Measurements from ENCODE around the gene CD37. TPM values are rescaled to one million over a fixed set of nuclear protein-coding genes. Genes with fewer than 3 reads are reported as not detected.
"Not testable (repeated sequence)": the region's sequence is repeated elsewhere in the genome, so short reads cannot be mapped to it uniquely, and the experiment has no call there.

CD37 gene
- total RNA-seq, 2 experiments from 2014 or later = 182 to 189 TPM

- H3K36me3 Mint-ChIP-seq (ENCODE audit: low read depth) = peaks cover 10% of the 10 kb centered on the region
- intact Hi-C loops (cut with micrococcal nuclease) = loop anchor here (1.0 to 10.0 kb wide), 3 partner anchors 112 to 543 kb away; partner anchors contain the start of genes AKT1S1 and TBC1D17
- peak overlapping the region; percentile 81 for H3K27ac Mint-ChIP-seq
- no peaks in the 10 kb centered on the region for H3K27me3 Mint-ChIP-seq (ENCODE audit: low read depth)
- H3K9me3 Mint-ChIP-seq = no peaks in the 10 kb centered on the region
- peak; percentile 84 for DNase-seq
- CTCF ChIA-PET = interaction anchor here (0.9 to 1.6 kb wide), 3 partner anchors 9 to 108 kb away, joined by 3 to 4 read pairs (median 3); no protein-coding TSS in a partner anchor
- peak overlapping the region; percentile 44 for H3K4me3 Mint-ChIP-seq
- peaks cover 74% of the 10 kb centered on the region for H3K4me1 Mint-ChIP-seq (ENCODE audit: low read depth)
Observed at GRCh38 chr19:49331616-49332055, 3.6 kb upstream of the CD37 start.

- peak overlapping the region; percentile 73 for H3K4me3 Mint-ChIP-seq
- CTCF ChIA-PET = interaction anchor here (0.6 to 0.8 kb wide), 4 partner anchors 26 to 941 kb away, joined by 3 to 4 read pairs (median 4); partner anchors contain the start of gene FLT3LG
- H3K36me3 Mint-ChIP-seq (ENCODE audit: low read depth) = peaks cover 18% of the 10 kb centered on the region
- H3K27me3 Mint-ChIP-seq (ENCODE audit: low read depth); H3K9me3 Mint-ChIP-seq; DNase-seq: not testable (repeated sequence)
- intact Hi-C loops (cut with micrococcal nuclease) = loop anchor here (10.0 kb wide), 2 partner anchors 222 to 542 kb away; partner anchors contain the start of genes AKT1S1 and TBC1D17
- H3K4me1 Mint-ChIP-seq (ENCODE audit: low read depth) = peaks cover 77% of the 10 kb centered on the region
- peak overlapping the region; percentile 94 for H3K27ac Mint-ChIP-seq
Observed at GRCh38 chr19:49332691-49333417, 2.4 kb upstream of the CD37 start.

DNA sequence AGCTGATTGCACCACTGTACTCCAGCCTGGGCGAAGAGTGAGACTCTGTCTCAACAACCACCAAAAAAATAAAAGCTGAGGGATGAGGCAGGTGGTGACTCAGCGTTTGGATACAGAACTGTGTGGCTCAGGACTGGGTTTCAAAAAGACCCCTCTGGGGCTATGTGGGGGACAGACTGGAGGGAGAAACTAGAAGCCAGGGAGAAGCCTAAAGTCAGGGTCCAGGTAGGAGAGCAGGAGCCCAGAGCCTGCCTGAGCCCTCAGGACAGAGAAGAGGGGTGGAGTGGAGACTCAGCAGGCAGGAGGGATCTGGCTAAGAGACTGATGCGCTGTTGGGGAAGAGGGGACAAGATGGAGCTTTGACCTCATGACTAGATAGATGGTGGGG is 1.8 kb upstream of the CD37 start:
- Mint-ChIP-seq H3K36me3 (ENCODE audit: low read depth) (peaks cover 23% of the 10 kb centered on the region), H3K4me3 (peak overlapping the region; percentile 73), H3K4me1 (ENCODE audit: low read depth) (peaks cover 77% of the 10 kb centered on the region), H3K27me3 (ENCODE audit: low read depth) (no peaks in the 10 kb centered on the region), H3K9me3 (no peaks in the 10 kb centered on the region), H3K27ac (peak overlapping the region; percentile 94)
- DNase-seq = peak; percentile 27
- intact Hi-C loops (cut with micrococcal nuclease) = loop anchor here (10.0 kb wide), 2 partner anchors 221 to 541 kb away; partner anchors contain the start of genes AKT1S1 and TBC1D17
- CTCF ChIA-PET = interaction anchor here (0.8 kb wide), 2 partner anchors 26 to 140 kb away, joined by 4 read pairs; partner anchors contain the start of gene FLT3LG

DNA sequence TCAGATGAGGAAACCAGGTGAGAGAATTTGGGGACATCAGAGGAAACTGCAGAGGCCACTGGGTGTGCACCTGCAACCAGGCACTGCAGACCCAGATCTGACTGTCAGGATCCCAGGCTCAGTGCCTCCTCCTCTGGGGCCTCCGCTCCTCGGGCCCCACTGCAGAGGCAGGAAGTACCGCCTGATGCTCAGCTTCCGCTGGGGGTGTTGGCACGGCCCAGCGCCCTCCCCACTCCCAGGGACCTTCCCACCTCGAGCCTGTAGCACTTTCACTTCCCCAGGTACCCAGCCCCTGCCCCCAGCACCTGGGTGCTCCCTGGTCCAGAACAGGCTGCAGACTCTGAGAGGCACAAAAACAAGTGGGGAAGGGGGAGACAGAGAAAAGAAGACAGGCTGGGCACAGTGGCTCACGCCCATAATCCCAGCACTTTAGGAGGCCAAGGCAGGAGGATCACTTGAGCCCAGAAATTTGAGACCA is 1.4 kb upstream of the CD37 start:
- intact Hi-C loops (cut with micrococcal nuclease) = loop anchor here (2.0 to 10.0 kb wide), 6 partner anchors 29 to 541 kb away; partner anchors contain the start of genes AKT1S1, ALDH16A1, DKKL1 and FLT3LG
- Mint-ChIP-seq H3K36me3 (ENCODE audit: low read depth) (peaks cover 27% of the 10 kb centered on the region), H3K4me3 (peak overlapping the region; percentile 73)

DNA sequence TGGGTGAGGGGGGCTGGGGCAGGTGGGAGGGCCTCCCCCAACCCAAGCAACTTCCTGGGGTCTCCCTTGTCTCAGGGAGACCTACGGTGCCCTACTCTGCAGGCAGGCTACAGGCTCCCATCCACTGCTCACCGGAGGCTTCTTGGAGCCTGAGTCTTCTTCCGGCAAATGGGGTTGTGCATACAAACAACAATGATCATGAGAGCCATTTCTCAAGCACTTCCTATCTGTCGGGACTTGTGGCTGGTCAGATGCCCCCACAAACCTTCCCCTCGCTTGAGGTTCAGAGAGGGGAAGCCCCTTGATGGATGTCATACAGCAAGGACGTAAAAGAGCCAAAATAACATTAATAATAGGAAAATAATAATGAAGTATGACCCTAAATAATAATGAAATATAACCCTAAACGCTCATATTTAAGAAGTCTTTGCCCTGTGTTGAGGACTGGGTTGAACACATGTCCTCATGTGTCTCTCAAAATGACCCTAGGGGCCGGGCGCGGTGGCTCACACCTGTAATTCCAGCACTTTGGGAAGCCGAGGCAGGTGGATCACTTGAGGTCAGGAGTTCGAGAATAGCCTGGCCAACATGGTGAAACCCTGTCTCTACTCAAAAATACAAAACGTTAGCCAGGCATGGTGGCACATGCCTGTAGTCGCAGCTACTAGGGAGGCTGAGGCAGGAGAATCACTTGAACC is 727 bp downstream of the CD37 start:
- Mint-ChIP-seq H3K27me3 (ENCODE audit: low read depth) (no peaks in the 10 kb centered on the region), H3K4me3 (peak overlapping the region; percentile 99), H3K36me3 (ENCODE audit: low read depth) (peaks cover 32% of the 10 kb centered on the region), H3K27ac (peak overlapping the region; percentile 100), H3K9me3 (no peaks in the 10 kb centered on the region), H3K4me1 (ENCODE audit: low read depth) (peaks cover 69% of the 10 kb centered on the region)
- CTCF ChIA-PET = interaction anchor here (1.3 kb wide), 1 partner anchor 35 kb away, joined by 6 read pairs; no protein-coding TSS in a partner anchor
- peak; percentile 63 for DNase-seq
- intact Hi-C loops (cut with micrococcal nuclease) = loop anchor here (2.0 to 10.0 kb wide), 6 partner anchors 27 to 539 kb away; partner anchors contain the start of genes AKT1S1, ALDH16A1, DKKL1 and FLT3LG

More for the DNA sequence above, 1.4 kb upstream of the CD37 start:
- Mint-ChIP-seq H3K27ac (peak overlapping the region; percentile 94), H3K9me3 (no peaks in the 10 kb centered on the region), H3K4me1 (ENCODE audit: low read depth) (peaks cover 77% of the 10 kb centered on the region), H3K27me3 (ENCODE audit: low read depth) (no peaks in the 10 kb centered on the region)
- CTCF ChIA-PET = interaction anchor here (0.8 kb wide), 1 partner anchor 140 kb away, joined by 4 read pairs; the partner anchor contains the start of gene FLT3LG
- peak; percentile 89 for DNase-seq

DNA sequence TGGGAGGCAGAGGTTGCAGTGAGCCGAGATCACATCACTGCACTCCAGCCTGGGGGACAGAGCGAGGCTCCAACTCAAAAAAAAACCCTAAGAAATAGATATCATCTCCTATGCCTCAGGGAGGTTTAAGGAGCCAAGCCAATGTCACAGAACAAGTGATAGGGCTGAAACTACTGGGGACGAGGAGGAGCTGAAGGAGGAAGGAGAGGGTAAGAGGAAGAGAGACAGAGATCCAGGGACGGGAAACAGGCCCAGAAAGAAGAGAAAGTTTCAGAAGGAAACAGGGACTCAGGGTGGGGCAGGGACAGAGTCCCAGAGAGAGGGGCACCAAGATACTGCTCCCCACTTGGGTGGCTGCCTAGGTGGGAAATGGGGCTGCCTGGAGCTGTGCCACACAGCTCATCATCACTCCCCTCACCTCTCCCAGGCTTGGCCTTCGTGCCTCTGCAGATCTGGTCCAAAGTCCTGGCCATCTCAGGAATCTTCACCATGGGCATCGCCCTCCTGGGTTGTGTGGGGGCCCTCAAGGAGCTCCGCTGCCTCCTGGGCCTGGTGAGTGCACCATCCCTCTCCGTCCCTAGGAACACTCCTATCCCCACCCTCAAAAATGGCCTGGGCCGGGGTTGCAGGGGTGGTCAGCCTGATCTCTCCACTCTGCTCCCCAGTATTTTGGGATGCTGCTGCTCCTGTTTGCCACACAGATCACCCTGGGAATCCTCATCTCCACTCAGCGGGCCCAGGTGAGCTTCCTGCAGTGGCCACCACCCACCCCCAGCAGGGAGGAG is 1.5 kb downstream of the CD37 start:
- Mint-ChIP-seq H3K4me3 (peak overlapping the region; percentile 99), H3K4me1 (ENCODE audit: low read depth) (peaks cover 62% of the 10 kb centered on the region), H3K27ac (peak overlapping the region; percentile 100), H3K36me3 (ENCODE audit: low read depth) (peaks cover 32% of the 10 kb centered on the region), H3K9me3 (no peaks in the 10 kb centered on the region), H3K27me3 (ENCODE audit: low read depth) (no peaks in the 10 kb centered on the region)
- intact Hi-C loops (cut with micrococcal nuclease) = loop anchor here (10.0 kb wide), 2 partner anchors 218 to 538 kb away; partner anchors contain the start of genes AKT1S1 and TBC1D17
- CTCF ChIA-PET = interaction anchor here (0.5 kb wide), 1 partner anchor 10 kb away, joined by 4 read pairs; no protein-coding TSS in a partner anchor
- no peak for DNase-seq

GRCh38 chr19:49337267-49338022 is 2.2 kb downstream of the CD37 start:
- Mint-ChIP-seq H3K9me3 (no peaks in the 10 kb centered on the region), H3K4me3 (no peak overlapping the region), H3K27ac (peak overlapping the region; percentile 100), H3K36me3 (ENCODE audit: low read depth) (peaks cover 31% of the 10 kb centered on the region), H3K4me1 (ENCODE audit: low read depth) (peaks cover 55% of the 10 kb centered on the region), H3K27me3 (ENCODE audit: low read depth) (no peaks in the 10 kb centered on the region)
- CTCF ChIA-PET = interaction anchor here (0.9 to 1.3 kb wide), 2 partner anchors 10 to 38 kb away, joined by 3 to 4 read pairs; no protein-coding TSS in a partner anchor
- no peak for DNase-seq
- intact Hi-C loops (cut with micrococcal nuclease) = loop anchor here (10.0 kb wide), 2 partner anchors 217 to 537 kb away; partner anchors contain the start of genes AKT1S1 and TBC1D17

DNA sequence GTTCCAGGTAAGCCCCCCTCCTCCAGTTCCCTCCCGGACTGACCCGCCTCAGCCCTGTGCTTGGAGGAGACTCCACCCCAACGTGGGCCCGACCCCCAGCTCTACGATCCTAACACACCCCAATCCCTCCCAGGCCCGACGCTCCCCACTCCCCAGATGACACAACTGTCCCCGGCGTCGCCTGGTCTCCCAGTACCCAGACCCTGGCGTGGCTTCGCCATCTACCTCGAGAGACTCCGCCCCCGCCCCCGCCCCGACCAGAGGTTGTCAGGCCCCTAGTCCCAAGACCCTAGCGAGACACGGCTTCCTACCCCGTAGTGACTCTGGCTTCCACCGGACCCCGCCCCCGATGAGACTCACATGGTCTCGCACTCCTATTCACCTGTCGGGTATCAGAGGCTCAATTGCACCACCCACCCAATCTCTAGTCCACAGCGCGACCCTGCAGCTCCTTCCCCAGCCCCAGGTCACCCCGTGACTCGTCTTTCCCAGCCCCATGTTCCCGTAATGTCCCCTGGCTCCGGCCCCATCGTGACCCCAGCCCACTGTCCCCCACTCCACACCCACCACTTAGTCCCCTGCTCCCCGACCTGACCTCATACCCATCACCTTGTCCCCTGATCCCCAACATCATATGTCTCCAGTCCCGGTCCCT is 2.9 kb downstream of the CD37 start:
- intact Hi-C loops (cut with micrococcal nuclease) = loop anchor here (10.0 kb wide), 2 partner anchors 217 to 537 kb away; partner anchors contain the start of genes AKT1S1 and TBC1D17
- no peak for DNase-seq
- Mint-ChIP-seq H3K27ac (peak overlapping the region; percentile 41), H3K4me1 (ENCODE audit: low read depth) (peaks cover 52% of the 10 kb centered on the region), H3K9me3 (no peaks in the 10 kb centered on the region), H3K36me3 (ENCODE audit: low read depth) (peaks cover 34% of the 10 kb centered on the region), H3K27me3 (ENCODE audit: low read depth) (no peaks in the 10 kb centered on the region), H3K4me3 (no peak overlapping the region)
- CTCF ChIA-PET = interaction anchor here (0.9 to 1.3 kb wide), 2 partner anchors 11 to 39 kb away, joined by 3 to 4 read pairs; no protein-coding TSS in a partner anchor

DNA sequence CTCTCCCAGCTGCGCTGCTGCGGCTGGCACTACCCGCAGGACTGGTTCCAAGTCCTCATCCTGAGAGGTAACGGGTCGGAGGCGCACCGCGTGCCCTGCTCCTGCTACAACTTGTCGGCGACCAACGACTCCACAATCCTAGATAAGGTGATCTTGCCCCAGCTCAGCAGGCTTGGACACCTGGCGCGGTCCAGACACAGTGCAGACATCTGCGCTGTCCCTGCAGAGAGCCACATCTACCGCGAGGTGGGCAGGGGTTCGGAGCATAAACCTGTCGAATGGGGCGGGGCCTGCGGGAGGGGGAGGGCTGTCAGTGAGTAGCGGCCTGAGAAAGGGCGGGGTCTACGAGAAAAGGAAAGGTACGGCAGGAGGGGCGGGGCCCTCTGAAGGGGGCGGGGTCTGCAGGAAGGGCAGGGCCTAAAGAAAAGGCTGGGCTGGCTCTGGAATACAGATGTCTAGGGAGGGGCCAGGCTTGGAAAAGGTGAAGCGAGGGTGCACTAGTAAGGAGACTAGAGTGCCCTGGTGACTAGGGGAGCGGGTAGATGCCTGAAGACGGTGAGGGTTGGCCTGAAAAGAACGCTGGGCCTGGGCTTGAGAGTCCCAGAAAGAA is 3.6 kb downstream of the CD37 start:
- Mint-ChIP-seq H3K36me3 (ENCODE audit: low read depth) (peaks cover 34% of the 10 kb centered on the region), H3K9me3 (no peaks in the 10 kb centered on the region), H3K27me3 (ENCODE audit: low read depth) (no peaks in the 10 kb centered on the region), H3K27ac (peak overlapping the region; percentile 41), H3K4me1 (ENCODE audit: low read depth) (peaks cover 45% of the 10 kb centered on the region), H3K4me3 (no peak overlapping the region)
- DNase-seq = peak; percentile 38
- CTCF ChIA-PET = no interaction called here
- intact Hi-C loops (cut with micrococcal nuclease) = loop anchor here (10.0 kb wide), 2 partner anchors 216 to 536 kb away; partner anchors contain the start of genes AKT1S1 and TBC1D17
